Adrenal gland (tissue), 12 donors: ENCODE results near the gene SIX3. TPM values are rescaled to one million over a fixed set of nuclear protein-coding genes. Genes with fewer than 3 reads are reported as not detected.

Source experiments
- DNase-seq, 7 donors: peaks; one replicate each; pipeline ENCODE4 v3.0.0-alpha.2; 2019 to 2020
- H3K27ac ChIP-seq, 5 donors: fragments of 200-600 bp; sonication (generic) in 4 of 5; 1 replicate in 3 of 5; 2 replicates in 2 of 5; pipeline versions ENCODE4 v1.5.1 to v1.8.0; 2016 to 2020; ENCODE audit warnings: mild to moderate bottlenecking in 1 of 5
- H3K27me3 ChIP-seq: fragments of 200-600 bp; 2 replicates; pipeline ENCODE4 v1.8.0; 2021
- H3K36me3 ChIP-seq, 2 donors: fragments of 200-600 bp; replicated peaks in 1 of 2; 1 replicate in 1 of 2; 2 replicates in 1 of 2; pipeline versions ENCODE4 v1.5.1 to v1.8.0; 2018 to 2022
- H3K4me1 ChIP-seq, 2 donors: fragments of 200-600 bp; replicated peaks in 1 of 2; 1 replicate in 1 of 2; 2 replicates in 1 of 2; pipeline versions ENCODE4 v1.5.1 to v1.8.0; 2018 to 2021
- H3K4me3 ChIP-seq, 4 donors: fragments of 200-600 bp; sonication (generic) in 3 of 4; one replicate each; pipeline ENCODE4 v1.5.1; 2016 to 2018
- H3K9me3 ChIP-seq, 3 donors: fragments of 200-600 bp; sonication (generic) in 1 of 3; replicated peaks in 1 of 3; 1 replicate in 2 of 3; 2 replicates in 1 of 3; pipeline versions ENCODE4 v1.5.1 to v1.8.0; 2016 to 2021
- POLR2A ChIP-seq, 2 donors: fragments of 450-650 bp; IDR thresholded peaks; one replicate each; pipeline ENCODE4 v1.6.1; 2017; ENCODE audit warnings: antibody characterized with exemption in 2 of 2, mild to moderate bottlenecking in 2 of 2, moderate library complexity in 1 of 2
- WGBS, 4 donors: extraction: QIAGEN DNeasy Blood & Tissue Kit in 2 of 4; methylation state at CpG; one replicate each; pipeline versions ENCODE4 v1.1.5 to v1.1.7; 2013 to 2017; 5-methylcytosine and 5-hydroxymethylcytosine counted together
- intact Hi-C, 2 donors: fragments of 100-400 bp; cut with DNase I; formaldehyde crosslinking; loops; one replicate each; pipeline versions ENCODE4 v1.14.1 to v1.15.0; 2022 to 2023
- polyA plus RNA-seq, 3 donors: library from polyadenylated mRNA; stranded (reverse); fragments of 200-250 nt in 2 of 3; fragments of 350-450 nt in 1 of 3; fragmentation: Illumina TruSeq in 1 of 3; extraction: RNeasy Lipid Tissue Mini Kit (QIAGEN cat#74804) in 1 of 3; gene quantifications; one replicate each; pipeline ENCODE4 v1.2.3, GENCODE V29; 2013 to 2014
- total RNA-seq, 9 donors: library from RNA; depleted of rRNA in 4 of 9; stranded (reverse); fragments of >200 nt in 4 of 9; fragments of 120-200 nt in 1 of 9; fragmentation: NEBNext Ultra II Directional in 1 of 9; extraction: Animal tissue kit (Norgen Biotek cat#: 25700) in 1 of 9; gene quantifications; one replicate each; pipeline versions ENCODE4 v1.1.0 to v1.2.4, GENCODE V29; 2013 to 2023
- TF ChIP-seq, protein P1 (sequence below), 6 experiments: fragments of 450-650 bp in 4 of 6; fragments of 200-600 bp in 2 of 6; sonication (generic) in 1 of 6; IDR thresholded peaks; 1 replicate in 5 of 6; 2 replicates in 1 of 6; pipeline versions ENCODE4 v1.5.1 to v1.8.0; 2016 to 2021; ENCODE audit warnings: antibody characterized with exemption in 6 of 6, mild to moderate bottlenecking in 2 of 6, moderate library complexity in 1 of 6
- donor health status: healthy with polysubstance abuse.
- donor health status: Bipolar disorder and iron deficiency.
- donor health status: DM: yes; HTN: yes; CAD: no.
- donor health status: DM: no; HTN: no; CAD: no.
- donor health status: DM: no; HTN: no; CAD: no.
- donor health status: DM: yes; HTN: yes; CAD: no.

The SIX3 gene
- total and polyA plus RNA-seq, 12 donors: not detected

DNA sequence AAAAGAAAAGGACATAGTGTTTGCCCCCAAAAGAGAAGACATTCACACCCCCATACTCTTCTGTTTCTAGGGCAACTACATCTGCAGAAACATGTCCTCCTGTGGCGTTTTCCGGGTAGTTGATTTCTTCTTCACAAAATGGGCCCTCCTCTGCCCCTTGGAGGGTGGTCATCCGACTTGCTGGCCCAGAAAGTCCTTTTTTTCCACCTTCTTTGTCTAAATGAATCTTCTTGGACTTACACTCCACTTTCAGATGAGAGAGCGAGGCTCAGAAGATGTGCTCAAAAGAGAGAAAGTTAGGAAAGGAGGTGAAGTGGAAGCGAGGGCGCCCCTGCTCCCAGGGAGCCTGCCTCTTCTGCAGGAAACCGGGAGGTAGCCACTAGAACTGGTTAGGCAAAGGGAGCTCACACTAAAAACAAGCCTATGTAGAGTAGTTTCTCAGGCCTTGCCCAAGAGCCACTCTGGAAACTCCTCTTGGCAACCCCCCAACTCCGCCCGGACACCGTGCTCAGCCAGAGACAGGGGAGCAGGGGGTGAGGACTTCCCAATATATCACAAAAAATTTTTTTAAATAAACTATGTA is 10.2 kb upstream of the SIX3 start:
- TF ChIP-seq, protein P1, sequence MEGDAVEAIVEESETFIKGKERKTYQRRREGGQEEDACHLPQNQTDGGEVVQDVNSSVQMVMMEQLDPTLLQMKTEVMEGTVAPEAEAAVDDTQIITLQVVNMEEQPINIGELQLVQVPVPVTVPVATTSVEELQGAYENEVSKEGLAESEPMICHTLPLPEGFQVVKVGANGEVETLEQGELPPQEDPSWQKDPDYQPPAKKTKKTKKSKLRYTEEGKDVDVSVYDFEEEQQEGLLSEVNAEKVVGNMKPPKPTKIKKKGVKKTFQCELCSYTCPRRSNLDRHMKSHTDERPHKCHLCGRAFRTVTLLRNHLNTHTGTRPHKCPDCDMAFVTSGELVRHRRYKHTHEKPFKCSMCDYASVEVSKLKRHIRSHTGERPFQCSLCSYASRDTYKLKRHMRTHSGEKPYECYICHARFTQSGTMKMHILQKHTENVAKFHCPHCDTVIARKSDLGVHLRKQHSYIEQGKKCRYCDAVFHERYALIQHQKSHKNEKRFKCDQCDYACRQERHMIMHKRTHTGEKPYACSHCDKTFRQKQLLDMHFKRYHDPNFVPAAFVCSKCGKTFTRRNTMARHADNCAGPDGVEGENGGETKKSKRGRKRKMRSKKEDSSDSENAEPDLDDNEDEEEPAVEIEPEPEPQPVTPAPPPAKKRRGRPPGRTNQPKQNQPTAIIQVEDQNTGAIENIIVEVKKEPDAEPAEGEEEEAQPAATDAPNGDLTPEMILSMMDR (IDR thresholded peaks at IDR 0.05): no peak
- TF ChIP-seq POLR2A (IDR thresholded peaks at IDR 0.05): no peak
- peaks cover 0 to 12% of the 10 kb centered on the region in 2 donors for H3K4me1 ChIP-seq
- H3K27me3 ChIP-seq: peaks cover 98% of the 10 kb centered on the region
- no peaks in the 10 kb centered on the region for H3K9me3 ChIP-seq
- no peak overlapping the region for H3K27ac ChIP-seq
- H3K4me3 ChIP-seq: no peak overlapping the region
- H3K36me3 ChIP-seq: no peaks in the 10 kb centered on the region
- intact Hi-C loops: no loop called here
- WGBS, 4 donors: 59 to 70% (median 64%) methylated on average over 10 of the region's 10 CpGs
- no peak for DNase-seq

DNA sequence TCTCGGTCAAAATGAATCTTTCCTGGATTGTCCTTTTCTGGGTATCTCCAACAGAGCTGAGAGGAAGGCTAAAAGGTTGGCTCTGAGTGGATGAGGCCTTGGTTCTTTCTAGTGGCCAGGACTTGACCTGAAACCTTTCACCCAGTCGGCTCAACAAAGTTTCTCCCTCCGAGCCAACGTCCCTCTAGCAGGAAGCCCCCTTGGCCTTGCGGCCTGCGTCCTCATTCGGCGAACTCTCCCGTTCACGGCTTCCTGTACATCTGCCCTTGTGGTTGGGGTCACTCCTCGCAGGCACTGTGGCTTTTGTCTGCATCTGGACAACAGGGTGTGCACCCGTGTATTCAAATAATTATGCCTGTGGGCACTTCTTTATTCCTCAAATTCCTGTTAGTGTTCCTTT is 9.4 kb upstream of the SIX3 start:
- no peaks in the 10 kb centered on the region for H3K36me3 ChIP-seq
- DNase-seq: no peak
- no peaks in the 10 kb centered on the region for H3K9me3 ChIP-seq
- TF ChIP-seq, protein P1 (IDR thresholded peaks at IDR 0.05): no peak
- no peak for TF ChIP-seq POLR2A (IDR thresholded peaks at IDR 0.05)
- no peak overlapping the region for H3K4me3 ChIP-seq
- H3K27me3 ChIP-seq: peaks cover 100% of the 10 kb centered on the region
- H3K4me1 ChIP-seq: peaks cover 0 to 12% of the 10 kb centered on the region in 2 donors
- H3K27ac ChIP-seq: no peak overlapping the region
- intact Hi-C loops: no loop called here
- WGBS, 4 donors: 38 to 46% (median 41%) methylated on average over 12 of the region's 12 CpGs

DNA sequence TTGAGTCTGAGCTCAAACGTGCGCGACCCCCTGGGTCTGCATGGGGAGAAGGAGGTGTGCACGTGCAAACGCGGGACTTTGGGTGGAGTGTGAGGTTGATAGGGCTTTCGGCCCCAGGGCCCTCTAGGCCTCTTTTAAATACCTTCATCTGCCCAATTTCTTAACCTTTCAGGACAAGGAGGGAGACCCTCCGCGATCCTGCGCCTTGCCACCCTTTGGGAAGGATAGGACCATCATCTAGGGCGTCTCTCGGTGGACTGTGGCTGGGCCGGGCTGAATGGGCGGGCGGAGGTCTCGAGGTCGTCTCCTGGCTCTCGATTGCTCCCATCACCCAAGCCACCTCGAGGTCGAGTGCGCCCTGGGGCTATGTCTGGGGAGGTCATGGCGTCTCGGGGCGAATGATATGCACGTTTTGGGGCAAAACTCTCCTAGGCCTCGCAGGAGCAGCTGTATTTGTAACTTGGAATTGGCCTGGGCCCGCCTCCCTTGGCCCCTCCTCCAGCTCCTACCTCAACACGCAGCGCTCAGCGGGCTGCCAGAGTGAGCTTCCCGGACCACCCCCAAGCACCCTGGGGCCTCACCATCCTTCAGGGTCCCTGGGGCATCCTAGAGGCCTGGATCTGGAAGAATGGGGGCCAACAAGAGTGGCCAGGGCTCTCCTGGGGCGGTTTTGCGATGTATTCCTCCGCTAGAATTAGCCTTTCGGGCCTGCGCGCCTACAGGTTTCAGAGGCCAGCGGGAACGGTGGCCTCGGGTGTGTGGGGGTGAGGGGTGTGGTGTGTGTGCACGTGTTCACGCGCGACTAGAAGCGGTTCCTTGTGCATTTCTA is 8.7 kb upstream of the SIX3 start:
- intact Hi-C loops: no loop called here
- DNase-seq: no peak
- Histone ChIP-seq H3K4me3 (no peak overlapping the region), H3K27ac (no peak overlapping the region), H3K9me3 (no peaks in the 10 kb centered on the region), H3K36me3 (no peaks in the 10 kb centered on the region), H3K27me3 (peaks cover 100% of the 10 kb centered on the region), H3K4me1 (peaks cover 0 to 12% of the 10 kb centered on the region in 2 donors)
- WGBS, 4 donors: 10 to 15% (median 12%) methylated on average over 29 to 45 of the region's 45 CpGs
- no peak for TF ChIP-seq POLR2A (IDR thresholded peaks at IDR 0.05)
- TF ChIP-seq, protein P1 (IDR thresholded peaks at IDR 0.05): no peak

DNA sequence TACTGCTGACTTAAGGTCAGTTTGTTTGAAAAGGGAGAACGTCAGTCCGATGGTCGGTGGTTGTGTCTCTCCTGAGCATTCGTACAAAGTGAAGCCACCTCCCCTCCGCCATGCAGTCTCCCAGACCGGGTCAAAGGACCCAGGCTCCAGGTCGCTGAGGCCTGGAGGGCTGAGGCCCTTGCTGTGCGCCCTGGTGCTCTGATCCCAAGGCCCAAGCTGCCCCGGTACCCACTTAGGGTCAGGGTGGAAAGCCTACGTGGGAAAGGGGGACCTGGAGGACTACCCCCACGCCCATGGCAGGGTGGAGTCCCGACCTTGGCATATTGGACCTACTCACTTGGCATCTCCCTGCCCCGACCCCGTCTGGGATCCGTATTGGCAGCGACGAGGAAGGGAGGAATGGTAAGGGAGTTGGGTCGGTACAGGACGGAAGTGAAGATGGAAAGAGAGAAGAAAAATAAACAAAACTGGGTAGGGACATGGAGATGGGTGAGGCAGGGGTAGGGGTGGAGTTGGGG is 8.0 kb upstream of the SIX3 start:
- TF ChIP-seq, protein P1 (IDR thresholded peaks at IDR 0.05): no peak
- TF ChIP-seq POLR2A (IDR thresholded peaks at IDR 0.05): no peak
- intact Hi-C loops: no loop called here
- WGBS, 4 donors: 4 to 7% (median 6%) methylated on average over 19 of the region's 19 CpGs
- peaks cover 100% of the 10 kb centered on the region for H3K27me3 ChIP-seq
- H3K27ac ChIP-seq: no peak overlapping the region
- no peak for DNase-seq
- no peak overlapping the region for H3K4me3 ChIP-seq
- H3K4me1 ChIP-seq: peaks cover under 1 to 14% of the 10 kb centered on the region in 2 donors
- no peaks in the 10 kb centered on the region for H3K36me3 ChIP-seq
- no peaks in the 10 kb centered on the region for H3K9me3 ChIP-seq
